Fibroblast of the aortic adventitia (primary cell): Measurements from ENCODE around the gene DTWD2. TPM values are rescaled to one million over a fixed set of nuclear protein-coding genes. Genes with fewer than 3 reads are reported as not detected.

Source experiments
- DNase-seq: peaks from one replicate; pipeline ENCODE4 v3.0.0-alpha.2; 2010; ENCODE audit warnings: low read depth
- H3K4me3 ChIP-seq: 2 replicates; pipeline ENCODE4 v1.5.1; 2011; ENCODE audit warnings: low read depth, mild to moderate bottlenecking, control low read depth, low read length, moderate library complexity
- total RNA-seq: library from RNA; depleted of rRNA; stranded (reverse); fragments of >200 nt; gene quantifications from 2 replicates; pipeline ENCODE4 v1.2.3, GENCODE V29; 2012; ENCODE audit warnings: low replicate concordance
- TF ChIP-seq, protein P1 (sequence below): IDR thresholded peaks from 2 replicates; pipeline ENCODE4 v1.5.1; 2011; ENCODE audit warnings: mild to moderate bottlenecking, low read length, control low read depth, inconsistent platforms; ENCODE audit not compliant: insufficient read depth

Gene DTWD2
- total RNA-seq, 1 donor: 7.7 TPM

DNA sequence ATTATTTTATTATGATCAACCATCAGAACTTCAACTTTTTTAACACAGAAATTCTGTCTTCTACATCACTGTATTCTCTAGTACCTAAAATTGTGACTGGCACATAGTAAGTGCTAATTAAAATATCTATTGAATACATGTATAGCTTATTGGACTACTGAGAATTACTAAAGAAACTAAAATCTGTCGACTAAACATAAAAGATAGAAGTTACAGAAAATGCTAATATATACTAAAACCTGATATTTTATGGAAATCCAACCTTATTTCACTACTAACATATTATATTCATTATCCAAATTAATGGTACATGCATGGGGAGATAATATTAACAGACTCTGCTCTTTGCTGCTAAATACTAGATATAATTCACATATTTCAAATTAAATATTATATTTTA, 153.6 kb downstream of the DTWD2 start:
- no peak overlapping the region for H3K4me3 ChIP-seq
- no peak for DNase-seq
- TF ChIP-seq, protein P1, sequence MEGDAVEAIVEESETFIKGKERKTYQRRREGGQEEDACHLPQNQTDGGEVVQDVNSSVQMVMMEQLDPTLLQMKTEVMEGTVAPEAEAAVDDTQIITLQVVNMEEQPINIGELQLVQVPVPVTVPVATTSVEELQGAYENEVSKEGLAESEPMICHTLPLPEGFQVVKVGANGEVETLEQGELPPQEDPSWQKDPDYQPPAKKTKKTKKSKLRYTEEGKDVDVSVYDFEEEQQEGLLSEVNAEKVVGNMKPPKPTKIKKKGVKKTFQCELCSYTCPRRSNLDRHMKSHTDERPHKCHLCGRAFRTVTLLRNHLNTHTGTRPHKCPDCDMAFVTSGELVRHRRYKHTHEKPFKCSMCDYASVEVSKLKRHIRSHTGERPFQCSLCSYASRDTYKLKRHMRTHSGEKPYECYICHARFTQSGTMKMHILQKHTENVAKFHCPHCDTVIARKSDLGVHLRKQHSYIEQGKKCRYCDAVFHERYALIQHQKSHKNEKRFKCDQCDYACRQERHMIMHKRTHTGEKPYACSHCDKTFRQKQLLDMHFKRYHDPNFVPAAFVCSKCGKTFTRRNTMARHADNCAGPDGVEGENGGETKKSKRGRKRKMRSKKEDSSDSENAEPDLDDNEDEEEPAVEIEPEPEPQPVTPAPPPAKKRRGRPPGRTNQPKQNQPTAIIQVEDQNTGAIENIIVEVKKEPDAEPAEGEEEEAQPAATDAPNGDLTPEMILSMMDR: no peak

DNA sequence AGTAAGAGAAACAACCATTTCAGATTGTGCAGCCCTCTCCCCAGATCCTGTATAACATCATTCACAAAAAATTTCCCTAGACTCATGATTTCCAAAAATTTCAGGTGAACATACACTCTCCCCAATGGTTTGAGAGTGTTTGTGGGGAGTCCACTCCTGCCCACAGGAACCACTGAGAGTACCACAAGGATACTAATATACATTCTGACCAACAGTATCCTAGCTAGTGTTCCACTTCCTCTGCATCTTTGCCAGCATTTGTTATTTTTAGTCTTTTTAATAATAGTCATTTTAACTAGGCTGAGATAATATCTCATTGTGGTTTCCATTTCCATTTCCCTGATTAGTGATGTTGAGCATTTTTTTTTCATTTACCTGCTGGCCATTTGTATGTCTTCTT, 155.4 kb downstream of the DTWD2 start:
- DNase-seq: no peak
- TF ChIP-seq, protein P1: no peak
- H3K4me3 ChIP-seq: no peak overlapping the region

DNA sequence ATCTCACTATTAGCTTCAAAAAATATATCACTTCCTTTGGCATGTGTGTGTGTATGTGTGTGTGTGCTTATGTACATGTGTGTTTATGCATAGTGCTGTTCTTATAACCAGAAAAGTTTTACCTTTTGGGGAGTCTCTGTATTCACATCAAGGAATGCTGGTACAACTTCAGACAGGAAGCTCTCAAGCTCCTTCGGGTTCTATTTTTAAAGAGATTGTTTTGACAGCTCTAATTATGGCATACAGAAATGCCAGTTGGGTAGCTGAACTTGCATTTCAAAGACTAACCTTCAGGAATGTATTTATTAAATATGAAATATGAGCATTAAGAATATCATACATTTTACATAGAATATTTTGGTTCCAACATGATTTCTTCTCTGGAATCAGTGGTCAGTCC, 163.1 kb downstream of the DTWD2 start:
- no peak overlapping the region for H3K4me3 ChIP-seq
- TF ChIP-seq, protein P1: no peak
- DNase-seq: no peak

DNA sequence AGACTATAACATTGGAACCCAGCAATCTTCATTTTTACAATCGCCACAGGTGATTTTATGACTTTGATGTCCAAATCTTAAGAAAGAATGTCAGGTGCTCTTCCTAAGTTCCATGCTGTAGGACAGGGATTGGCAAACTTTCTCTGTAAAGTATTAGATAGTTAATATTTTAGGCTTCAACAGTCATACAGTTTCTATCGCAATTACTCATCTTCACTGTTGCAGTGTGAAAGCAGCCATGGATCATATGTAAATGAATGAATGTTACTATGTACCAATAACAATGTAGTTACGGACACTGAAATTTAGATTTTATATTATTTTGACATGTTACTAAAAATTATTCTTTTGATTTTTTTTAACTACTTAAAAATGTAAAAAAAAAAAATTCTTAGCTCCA, 169.7 kb downstream of the DTWD2 start:
- TF ChIP-seq, protein P1: no peak
- H3K4me3 ChIP-seq: no peak overlapping the region
- DNase-seq: no peak

DNA sequence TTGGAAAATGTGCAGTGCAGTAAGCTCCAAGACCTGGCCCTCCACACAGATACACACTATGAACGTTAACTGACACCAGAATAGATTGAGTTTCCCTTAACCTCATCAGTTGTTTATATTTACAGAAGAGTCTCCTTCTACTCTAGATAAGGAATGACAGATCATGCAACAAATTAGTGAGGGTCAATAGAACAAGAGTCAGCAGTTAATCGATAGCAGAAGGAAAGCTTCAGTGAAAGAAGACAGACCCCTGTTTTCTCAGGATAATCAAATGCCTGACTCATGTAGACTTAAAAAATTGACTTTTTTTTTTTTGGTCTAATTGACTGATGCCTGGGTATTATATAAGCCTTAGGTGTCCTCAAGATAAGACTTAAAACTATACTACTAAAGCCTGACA, 179.9 kb downstream of the DTWD2 start:
- no peak for DNase-seq

DNA sequence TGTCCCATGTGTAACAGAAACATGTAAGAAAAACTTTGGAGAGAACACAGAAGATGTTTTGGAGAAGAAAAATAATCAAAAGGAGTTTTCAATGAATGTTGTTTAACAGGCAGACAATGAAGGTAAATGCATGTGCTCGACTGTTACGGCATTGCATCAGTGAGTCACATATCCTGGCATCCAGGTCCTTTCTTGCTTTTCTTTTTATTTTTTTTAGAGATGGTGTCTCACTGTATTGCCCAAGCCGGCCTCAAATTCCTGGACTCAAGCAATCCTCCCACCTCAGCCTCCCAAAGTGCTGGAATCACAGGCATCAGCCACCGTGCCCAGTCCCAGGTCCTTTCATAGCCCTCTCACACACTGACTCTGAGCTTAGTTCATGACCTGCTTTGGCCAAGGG, 181.8 kb downstream of the DTWD2 start:
- H3K4me3 ChIP-seq: no peak overlapping the region
- no peak for DNase-seq
- TF ChIP-seq, protein P1: no peak

More for the DNA sequence above, 179.9 kb downstream of the DTWD2 start:
- TF ChIP-seq, protein P1: no peak
- H3K4me3 ChIP-seq: no peak overlapping the region

DNA sequence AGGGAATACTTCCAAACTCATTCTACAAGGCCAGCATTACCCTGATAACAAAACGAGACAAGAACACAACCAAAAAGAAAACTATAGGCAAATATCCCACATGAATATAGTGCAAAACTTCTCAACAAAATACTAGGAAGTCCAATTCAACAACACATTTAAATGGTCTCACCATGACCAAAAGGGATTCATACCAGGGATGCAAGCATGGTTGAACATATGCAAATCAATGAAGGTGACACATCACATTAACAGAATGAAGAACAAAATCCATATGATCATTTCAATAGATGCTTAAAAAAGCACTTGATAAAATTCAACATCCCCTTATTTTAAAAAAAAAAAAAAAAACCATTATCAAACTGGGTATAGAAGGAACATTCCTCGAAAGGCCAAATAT, 186.0 kb downstream of the DTWD2 start:
- TF ChIP-seq, protein P1: no peak
- DNase-seq: no peak
- no peak overlapping the region for H3K4me3 ChIP-seq
